Measurements from ENCODE around the gene PTPN5. TPM values are rescaled to one million over a fixed set of nuclear protein-coding genes. Genes with fewer than 3 reads are reported as not detected.
A peak's percentile ranks its signal among the peaks of the same experiment; 100 is the strongest.
"Not testable (repeated sequence)": the region's sequence is repeated elsewhere in the genome, so short reads cannot be mapped to it uniquely, and the experiment has no call there.

The PTPN5 gene
- not detected for total RNA-seq

DNA sequence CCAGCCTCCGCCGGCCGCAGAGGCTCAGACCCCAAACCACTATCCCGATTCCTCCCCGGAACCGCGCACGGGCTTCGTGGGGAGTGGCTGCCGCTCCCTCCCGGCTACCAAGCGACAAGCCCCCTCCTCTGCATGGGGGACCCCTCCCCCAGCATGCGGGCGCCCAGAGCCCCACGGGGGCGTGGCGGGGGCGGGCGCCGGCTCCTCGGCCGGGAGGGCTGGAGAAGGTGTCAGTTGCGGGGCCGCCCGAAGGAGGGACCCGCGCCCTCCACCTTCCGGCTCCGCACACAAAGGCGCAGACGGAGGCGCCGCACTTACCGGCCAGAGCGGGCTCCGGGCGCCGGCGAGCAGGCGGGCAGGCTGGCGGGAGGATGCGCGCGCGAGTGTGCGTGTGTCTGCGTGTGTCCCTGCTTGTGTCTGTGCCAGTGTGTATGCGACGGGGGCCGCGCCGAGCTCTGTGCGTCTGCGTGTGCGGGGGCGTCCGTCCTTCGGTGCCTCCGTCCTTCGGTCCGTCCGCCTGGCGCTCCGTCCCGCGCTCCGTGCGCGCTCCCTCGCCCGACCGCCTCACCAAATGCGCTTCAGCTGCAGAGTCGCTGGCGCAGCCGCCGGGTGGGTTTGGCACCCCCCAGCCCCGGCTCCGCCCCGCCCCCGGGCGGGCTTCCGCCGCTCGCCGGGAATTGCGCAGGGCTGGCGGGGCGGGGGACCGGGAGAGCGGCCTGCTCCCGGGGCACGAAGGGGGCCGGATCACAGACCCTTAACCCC is at the start of gene PTPN5:
PTPN5 (minus strand) TSS at position 592 of the 762 bp plus-strand sequence. CDS start 19,840 bp downstream, outside the sequence.
- no peaks in the 10 kb centered on the region for H3K9me3 Mint-ChIP-seq
- ATAC-seq (replicated peaks in 1 of 2) (no peak), DNase-seq (no peak)
- peaks cover 64% of the 10 kb centered on the region for H3K27me3 Mint-ChIP-seq (ENCODE audit: low read depth)
- peak within 1 kb of the TSS; percentile 24 to 62 for H3K4me3 Mint-ChIP-seq
- H3K4me1 Mint-ChIP-seq (ENCODE audit: low read depth): no peaks in the 10 kb centered on the region
- H3K27ac Mint-ChIP-seq: no peak within 1 kb of the TSS
- peaks cover 0 to 2% of the 10 kb centered on the region in 2 donors for H3K36me3 Mint-ChIP-seq (ENCODE audit: insufficient read depth in 2 of 2)

DNA sequence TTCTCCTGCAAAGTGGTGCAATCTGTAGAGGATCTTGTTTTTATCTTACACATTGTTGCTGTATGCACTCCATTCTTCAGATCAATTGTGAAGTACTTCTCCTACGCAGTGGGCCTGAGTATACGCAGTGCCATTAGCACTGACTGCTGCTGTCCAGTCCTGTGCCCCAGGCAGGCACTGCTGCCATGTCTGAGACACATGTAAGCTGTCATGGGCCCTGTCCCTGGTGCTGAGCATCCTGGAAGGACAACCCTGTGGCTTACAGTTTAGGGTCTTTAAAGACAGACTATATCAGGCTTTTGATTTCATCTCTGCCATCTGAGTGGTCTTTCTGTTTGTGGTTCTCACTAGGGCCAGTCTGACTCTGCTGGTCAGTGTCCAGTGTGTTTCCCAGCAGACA is 44.8 kb upstream of the PTPN5 start:
- no peak overlapping the region for H3K4me3 Mint-ChIP-seq
- H3K27ac Mint-ChIP-seq: no peak overlapping the region
- H3K27me3 Mint-ChIP-seq (ENCODE audit: low read depth): peaks cover 13% of the 10 kb centered on the region
- no peak for ATAC-seq (replicated peaks in 1 of 2)
- peaks cover 4 to 16% of the 10 kb centered on the region in 2 donors for H3K9me3 Mint-ChIP-seq
- DNase-seq: no peak
- peaks cover 2 to 8% of the 10 kb centered on the region in 2 donors for H3K36me3 Mint-ChIP-seq (ENCODE audit: insufficient read depth in 2 of 2)
- H3K4me1 Mint-ChIP-seq (ENCODE audit: low read depth): no peaks in the 10 kb centered on the region

DNA sequence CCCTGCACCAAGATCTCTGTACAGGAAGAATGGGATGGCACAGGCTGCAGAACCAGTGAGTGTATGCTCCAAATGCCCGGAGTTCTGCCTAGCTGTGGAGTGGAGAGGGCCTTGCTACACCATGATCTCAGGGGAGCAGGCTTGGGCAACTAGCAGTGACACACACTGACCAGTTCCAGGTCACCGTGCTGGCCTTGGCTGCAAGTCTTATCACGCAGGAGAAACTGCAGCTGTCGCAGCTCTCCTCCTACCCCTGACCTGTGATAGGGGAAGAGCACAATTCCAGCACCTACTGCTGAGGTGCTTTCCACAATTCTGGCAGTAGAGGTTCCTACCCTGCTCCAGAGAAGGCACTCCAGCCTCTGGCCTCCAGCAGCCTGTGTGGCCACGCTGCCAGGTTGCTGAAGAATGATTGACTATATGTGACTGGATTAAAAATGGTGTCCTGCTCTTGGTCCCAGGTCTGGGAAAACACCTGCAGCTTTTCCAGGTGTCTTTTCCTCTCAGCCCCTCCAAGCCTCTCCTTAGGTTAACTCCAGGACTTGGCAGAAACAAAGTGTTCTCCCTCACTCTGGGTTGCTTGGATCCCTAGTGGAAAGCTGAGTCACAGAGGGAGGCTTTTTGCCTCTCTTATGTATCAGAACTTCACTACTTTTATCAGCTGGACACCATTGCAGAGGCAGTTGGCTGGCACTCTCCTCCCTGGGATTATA is 43.3 kb upstream of the PTPN5 start:
- no peak overlapping the region for H3K4me3 Mint-ChIP-seq
- no peak overlapping the region for H3K27ac Mint-ChIP-seq
- ATAC-seq (replicated peaks in 1 of 2): no peak
- peaks cover 13% of the 10 kb centered on the region for H3K27me3 Mint-ChIP-seq (ENCODE audit: low read depth)
- H3K9me3 Mint-ChIP-seq: peaks cover 3 to 14% of the 10 kb centered on the region in 2 donors
- H3K36me3 Mint-ChIP-seq (ENCODE audit: insufficient read depth in 2 of 2): peaks cover 2 to 6% of the 10 kb centered on the region in 2 donors
- DNase-seq: no peak
- no peaks in the 10 kb centered on the region for H3K4me1 Mint-ChIP-seq (ENCODE audit: low read depth)

DNA sequence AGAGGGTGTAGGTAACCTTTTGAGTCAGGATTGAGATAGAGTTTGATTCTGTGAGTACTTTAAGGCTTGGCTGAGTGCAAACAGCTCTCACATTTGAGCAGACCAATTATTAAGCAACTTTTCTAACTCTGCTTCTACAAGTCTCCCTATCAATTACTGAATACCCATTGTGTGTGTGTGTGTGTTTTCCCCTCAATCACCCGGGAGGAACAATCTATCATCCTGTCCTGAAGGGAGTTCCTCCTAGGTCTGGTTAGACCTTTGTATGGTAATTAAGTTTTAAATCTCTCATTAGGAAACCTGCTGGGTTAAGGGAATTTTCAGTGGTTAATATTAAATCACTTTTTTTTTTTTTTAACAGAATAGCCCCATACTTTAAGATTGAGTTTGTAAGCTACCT is 28.6 kb upstream of the PTPN5 start:
- ATAC-seq (replicated peaks in 1 of 2); H3K36me3 Mint-ChIP-seq (ENCODE audit: insufficient read depth in 2 of 2); H3K4me1 Mint-ChIP-seq (ENCODE audit: low read depth); H3K27ac Mint-ChIP-seq; H3K9me3 Mint-ChIP-seq; H3K4me3 Mint-ChIP-seq; DNase-seq; H3K27me3 Mint-ChIP-seq (ENCODE audit: low read depth): not testable (repeated sequence)

DNA sequence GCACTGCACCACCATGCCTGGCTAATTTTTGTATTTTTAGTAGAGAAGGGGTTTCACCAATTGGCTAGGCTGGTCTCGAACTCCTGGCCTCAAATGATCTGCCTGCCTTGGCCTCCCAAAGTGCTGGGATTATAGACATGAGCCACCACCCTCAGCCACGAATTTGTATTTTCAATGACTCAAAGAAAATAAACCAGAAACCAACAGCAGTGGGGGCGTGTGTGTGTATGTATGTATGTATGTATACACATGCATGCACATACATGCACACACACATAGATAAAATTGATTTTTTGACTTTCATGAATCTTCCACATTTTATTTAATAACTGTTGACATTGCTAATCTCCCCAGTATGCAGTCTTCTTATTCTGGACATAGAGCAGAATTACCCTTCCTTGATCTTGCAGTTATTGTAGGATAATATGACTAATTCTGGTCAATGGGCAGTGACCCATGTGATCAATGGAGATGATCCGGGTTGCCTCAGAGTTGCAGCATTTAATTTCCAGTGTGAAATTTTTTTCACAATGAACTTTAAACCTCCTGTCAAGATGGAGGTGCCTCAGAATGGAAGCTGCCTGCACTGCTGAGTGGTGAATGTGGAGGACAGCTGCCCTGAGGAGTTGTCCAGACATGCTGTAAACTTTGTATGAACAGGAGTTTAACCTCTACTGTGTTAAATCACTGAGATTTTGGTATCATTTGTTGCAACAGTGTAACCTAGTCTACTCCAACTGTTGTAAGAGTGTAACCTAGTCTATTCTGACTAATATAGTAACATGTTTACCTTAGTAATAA is 12.8 kb upstream of the PTPN5 start:
- Mint-ChIP-seq H3K4me1 (ENCODE audit: low read depth) (no peaks in the 10 kb centered on the region), H3K27me3 (ENCODE audit: low read depth) (peaks cover 28% of the 10 kb centered on the region), H3K9me3 (no peaks in the 10 kb centered on the region), H3K36me3 (ENCODE audit: insufficient read depth in 2 of 2) (no peaks in the 10 kb centered on the region), H3K27ac (no peak overlapping the region), H3K4me3 (no peak overlapping the region)
- no peak for DNase-seq
- ATAC-seq (replicated peaks in 1 of 2): no peak

DNA sequence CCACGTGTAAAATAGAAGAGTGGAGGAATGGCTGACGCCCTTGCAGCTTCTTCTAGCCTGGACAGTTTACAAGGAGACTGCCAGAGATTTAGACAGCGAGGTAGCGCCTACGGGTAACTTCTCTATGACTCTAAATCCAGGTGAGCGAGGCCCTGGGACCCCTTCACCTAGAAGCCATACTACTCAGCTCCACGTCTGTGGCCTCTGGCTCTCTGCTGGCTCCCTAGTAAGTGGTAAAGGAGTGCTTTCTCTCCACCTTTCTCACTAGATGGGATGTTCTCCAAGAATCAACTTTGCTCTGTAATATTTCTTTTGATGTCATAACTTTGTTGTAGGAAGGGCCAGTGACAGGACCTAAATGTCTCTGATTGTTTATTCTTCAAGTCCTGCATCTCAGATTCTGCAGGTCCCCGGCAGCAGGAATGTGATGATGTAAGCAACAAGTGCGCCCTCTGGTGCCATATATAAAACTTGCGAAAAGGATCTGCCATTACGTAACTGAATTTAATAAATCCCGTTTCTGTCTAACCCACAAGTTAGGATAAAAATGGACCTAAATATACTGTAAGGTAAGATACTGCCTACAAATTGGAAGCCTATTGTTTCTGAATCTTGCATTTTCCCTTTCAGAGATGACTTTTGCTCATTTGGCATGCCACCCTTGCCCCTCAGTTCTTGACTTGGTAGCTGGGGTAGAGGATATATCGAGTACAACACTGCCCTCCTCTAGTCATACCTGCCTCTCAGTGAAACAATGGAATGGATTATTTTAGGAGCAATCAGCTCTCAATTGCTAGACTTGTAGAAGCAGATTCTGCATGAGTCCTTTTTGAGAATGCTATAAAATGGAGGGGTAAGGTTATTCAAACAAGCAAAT is 11.0 kb upstream of the PTPN5 start:
- Mint-ChIP-seq H3K36me3 (ENCODE audit: insufficient read depth in 2 of 2) (no peaks in the 10 kb centered on the region), H3K4me3 (no peak overlapping the region)

DNA sequence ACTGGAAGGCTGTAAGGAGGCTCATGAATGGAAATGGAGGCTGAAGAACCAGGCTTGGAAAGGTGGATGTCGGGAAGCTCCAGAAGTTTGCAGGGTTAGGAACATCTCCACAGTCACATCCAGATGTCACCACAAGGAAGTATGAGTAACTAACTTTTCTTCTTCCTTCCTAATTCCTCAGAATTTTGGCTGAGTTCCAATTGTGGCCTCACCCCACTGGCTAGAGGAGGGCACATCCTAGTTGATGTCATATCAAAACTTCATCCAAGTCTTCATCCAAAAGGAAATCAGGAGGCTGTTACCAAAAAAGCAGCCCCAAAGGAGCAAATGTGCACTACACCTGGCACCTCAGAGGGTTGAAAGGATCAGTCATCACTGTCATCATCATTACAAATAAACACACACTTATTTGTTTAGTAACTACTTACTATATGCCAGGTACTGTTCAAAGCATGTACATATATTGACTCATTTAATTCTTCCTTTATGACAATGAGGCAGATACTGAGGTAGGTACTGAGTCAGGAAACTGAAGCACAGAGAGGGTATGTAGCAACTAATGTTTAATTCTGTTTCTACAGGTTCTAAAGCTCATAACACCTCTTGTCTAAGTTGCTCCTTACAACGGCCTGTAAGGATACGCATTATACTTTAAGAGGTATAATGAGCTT is 7.3 kb upstream of the PTPN5 start:
- peak; percentile 91 to 94 for ATAC-seq (replicated peaks in 1 of 2)
- Mint-ChIP-seq H3K27me3 (ENCODE audit: low read depth) (peaks cover 57% of the 10 kb centered on the region), H3K4me3 (no peak overlapping the region), H3K4me1 (ENCODE audit: low read depth) (no peaks in the 10 kb centered on the region), H3K9me3 (no peaks in the 10 kb centered on the region), H3K27ac (no peak overlapping the region), H3K36me3 (ENCODE audit: insufficient read depth in 2 of 2) (no peaks in the 10 kb centered on the region)
- no peak for DNase-seq

More for the DNA sequence above, 11.0 kb upstream of the PTPN5 start:
- ATAC-seq (replicated peaks in 1 of 2) (no peak), DNase-seq (peak; percentile 26 to 29)
- no peak overlapping the region for H3K27ac Mint-ChIP-seq
- no peaks in the 10 kb centered on the region for H3K4me1 Mint-ChIP-seq (ENCODE audit: low read depth)
- peaks cover 38% of the 10 kb centered on the region for H3K27me3 Mint-ChIP-seq (ENCODE audit: low read depth)
- no peaks in the 10 kb centered on the region for H3K9me3 Mint-ChIP-seq

DNA sequence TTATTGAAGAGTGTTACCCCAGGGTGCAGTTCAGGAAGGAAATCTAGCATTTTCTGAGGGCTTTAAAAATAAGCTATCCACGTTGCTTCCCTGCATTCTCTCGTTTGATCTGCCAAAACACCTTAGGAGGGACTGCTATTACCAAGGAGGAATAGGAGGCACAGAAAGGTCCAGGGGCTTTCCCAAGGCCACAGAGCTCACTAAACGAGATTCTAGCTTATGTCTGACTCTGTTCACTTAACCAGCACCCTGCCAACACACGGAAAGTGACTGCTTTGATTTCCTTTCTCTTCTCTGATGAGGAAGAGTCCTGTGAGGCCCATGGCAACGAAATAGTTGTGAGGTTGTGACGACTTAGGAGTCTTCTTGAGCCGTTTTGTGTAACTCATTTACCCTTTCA is 3.4 kb upstream of the PTPN5 start:
- no peak for ATAC-seq (replicated peaks in 1 of 2)
- peaks cover 0 to 2% of the 10 kb centered on the region in 2 donors for H3K36me3 Mint-ChIP-seq (ENCODE audit: insufficient read depth in 2 of 2)

DNA sequence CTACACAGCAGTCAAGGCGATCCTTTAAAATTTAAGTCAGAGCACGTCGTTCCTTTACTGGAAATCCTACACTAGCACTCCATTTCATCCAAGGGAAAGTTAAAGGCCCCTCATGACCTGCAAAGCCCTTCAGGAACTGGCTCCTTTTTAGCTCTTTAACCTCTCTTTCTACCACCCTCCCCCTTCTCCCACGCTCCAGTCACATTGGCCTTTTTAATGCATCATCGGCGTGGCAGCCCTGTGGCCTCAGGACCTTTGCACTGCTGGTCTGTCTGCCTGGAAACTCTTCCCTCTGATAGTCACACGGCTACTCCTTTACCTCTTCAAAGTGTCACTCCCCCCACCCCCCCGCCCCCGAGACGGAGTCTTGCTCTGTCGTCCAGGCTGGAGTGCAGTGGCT is 1.2 kb upstream of the PTPN5 start:
- Mint-ChIP-seq H3K27me3 (ENCODE audit: low read depth) (peaks cover 71% of the 10 kb centered on the region), H3K36me3 (ENCODE audit: insufficient read depth in 2 of 2) (peaks cover 0 to 2% of the 10 kb centered on the region in 2 donors), H3K27ac (no peak overlapping the region), H3K4me3 (peak overlapping the region in 1 of 2 donors; percentile 46), H3K4me1 (ENCODE audit: low read depth) (no peaks in the 10 kb centered on the region), H3K9me3 (no peaks in the 10 kb centered on the region)
- ATAC-seq (replicated peaks in 1 of 2) (no peak), DNase-seq (no peak)

More for the DNA sequence above, 3.4 kb upstream of the PTPN5 start:
- no peaks in the 10 kb centered on the region for H3K4me1 Mint-ChIP-seq (ENCODE audit: low read depth)
- H3K27ac Mint-ChIP-seq: no peak overlapping the region
- H3K9me3 Mint-ChIP-seq: no peaks in the 10 kb centered on the region
- H3K27me3 Mint-ChIP-seq (ENCODE audit: low read depth): peaks cover 63% of the 10 kb centered on the region
- DNase-seq: no peak
- no peak overlapping the region for H3K4me3 Mint-ChIP-seq

DNA sequence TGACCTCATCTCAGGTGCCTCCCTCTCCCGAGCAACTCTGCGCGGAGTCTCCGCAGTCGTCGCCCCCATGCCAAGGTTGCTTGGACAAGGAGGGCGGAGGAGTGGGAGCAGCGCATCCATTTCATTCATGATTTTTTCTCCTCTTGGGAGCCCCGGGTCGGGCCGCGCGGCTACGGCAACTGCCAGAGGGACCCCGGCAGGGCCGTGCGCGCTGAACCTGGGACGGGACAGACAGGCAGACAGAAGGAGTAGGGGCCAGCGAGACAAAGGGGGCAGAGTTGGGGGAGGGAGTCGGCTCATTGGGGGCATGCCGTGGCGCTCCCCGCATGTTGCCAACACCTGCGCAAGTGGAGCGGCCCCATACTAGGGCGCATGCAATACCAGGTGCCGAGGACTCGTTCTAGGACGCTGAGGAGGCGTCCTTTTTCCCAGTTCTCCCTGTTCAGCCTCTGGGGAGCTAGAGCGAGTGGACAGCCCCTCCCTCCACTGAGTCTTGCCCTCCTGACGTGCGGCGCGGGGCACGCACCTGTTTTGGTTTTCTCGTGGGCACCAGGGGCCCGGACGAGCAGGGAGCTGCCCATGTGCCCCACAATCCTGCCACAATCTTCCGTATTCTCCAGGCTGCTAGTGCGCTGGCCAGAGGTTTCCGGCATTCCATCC is 501 bp upstream of the PTPN5 start:
- no peaks in the 10 kb centered on the region for H3K9me3 Mint-ChIP-seq
- H3K4me3 Mint-ChIP-seq: peak overlapping the region; percentile 24 to 62
- no peaks in the 10 kb centered on the region for H3K4me1 Mint-ChIP-seq (ENCODE audit: low read depth)
- peaks cover 0 to 2% of the 10 kb centered on the region in 2 donors for H3K36me3 Mint-ChIP-seq (ENCODE audit: insufficient read depth in 2 of 2)
- H3K27ac Mint-ChIP-seq: no peak overlapping the region
- DNase-seq (no peak), ATAC-seq (replicated peaks in 1 of 2) (no peak)
- H3K27me3 Mint-ChIP-seq (ENCODE audit: low read depth): peaks cover 68% of the 10 kb centered on the region

DNA sequence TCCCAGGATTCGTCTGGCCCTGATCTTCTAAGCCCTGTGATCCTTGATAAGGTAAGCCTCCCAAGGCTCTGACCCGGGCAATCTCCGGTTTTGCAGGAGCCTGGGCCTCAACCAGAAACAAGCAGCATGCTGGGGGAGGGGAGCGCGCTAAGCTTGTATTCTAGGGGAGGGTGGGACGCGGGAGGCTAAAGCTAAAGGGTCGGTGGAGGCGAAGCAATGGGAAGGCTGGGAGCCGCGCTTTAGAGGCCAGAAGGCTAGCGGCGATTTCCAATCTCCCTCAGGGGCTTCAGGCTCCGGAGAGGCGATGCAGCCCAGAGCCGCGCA is 753 bp downstream of the PTPN5 start:
- DNase-seq (no peak), ATAC-seq (replicated peaks in 1 of 2) (no peak)
- Mint-ChIP-seq H3K27me3 (ENCODE audit: low read depth) (peaks cover 64% of the 10 kb centered on the region), H3K4me1 (ENCODE audit: low read depth) (no peaks in the 10 kb centered on the region), H3K4me3 (no peak overlapping the region), H3K36me3 (ENCODE audit: insufficient read depth in 2 of 2) (peaks cover 0 to 2% of the 10 kb centered on the region in 2 donors), H3K27ac (no peak overlapping the region), H3K9me3 (no peaks in the 10 kb centered on the region)

DNA sequence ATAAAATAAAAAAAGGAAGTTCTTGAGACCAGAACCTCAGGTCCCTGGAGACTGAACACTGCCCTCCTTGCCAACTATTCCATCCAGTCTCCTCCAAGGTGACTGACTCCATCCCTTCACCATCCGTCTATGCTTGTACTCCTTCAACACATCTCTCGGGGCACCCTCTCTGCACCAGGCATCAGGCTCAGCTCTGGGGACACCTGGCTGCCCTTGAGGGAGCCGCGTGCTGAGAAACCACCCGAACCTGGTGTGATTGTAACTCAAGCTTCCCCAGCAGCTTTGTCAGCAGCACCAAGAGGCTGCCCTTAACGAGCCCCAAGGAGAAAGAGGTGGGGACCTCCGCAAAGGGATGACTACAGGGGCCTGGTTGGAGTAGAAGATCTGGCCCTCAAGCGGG is 1.7 kb downstream of the PTPN5 start:
- no peak overlapping the region for H3K4me3 Mint-ChIP-seq
- H3K9me3 Mint-ChIP-seq: no peaks in the 10 kb centered on the region
- peaks cover 60% of the 10 kb centered on the region for H3K27me3 Mint-ChIP-seq (ENCODE audit: low read depth)
- peaks cover 0 to 2% of the 10 kb centered on the region in 2 donors for H3K36me3 Mint-ChIP-seq (ENCODE audit: insufficient read depth in 2 of 2)
- H3K27ac Mint-ChIP-seq: no peak overlapping the region
- H3K4me1 Mint-ChIP-seq (ENCODE audit: low read depth): no peaks in the 10 kb centered on the region
- no peak for DNase-seq
- no peak for ATAC-seq (replicated peaks in 1 of 2)

Data from activated T-cell treated with anti-CD3 and anti-CD28 coated beads, Interleukin-2, amount 50 U/mL, for 72 hours (primary cell).